ENCODE data around the gene FANCI. TPM values are rescaled to one million over a fixed set of nuclear protein-coding genes. Genes with fewer than 3 reads are reported as not detected.

FANCI gene
- total and polyA plus RNA-seq, 2 experiments from 2014 or later = 11.2 to 14.2 TPM

- H4K20me1 ChIP-seq (ENCODE audit: insufficient read depth) = no peaks in the 10 kb centered on the region
- no peaks in the 10 kb centered on the region for H3K79me2 ChIP-seq (ENCODE audit: insufficient read depth)
- no peak overlapping the region for H3K27ac ChIP-seq
- H3K4me3 ChIP-seq = no peak overlapping the region
- 64 to 70% methylated on average over 2 of the region's 2 CpGs for WGBS, 2 experiments (ENCODE audit: low coverage in 1 of 2, low lambda C conversion rate in 2 of 2, missing lambda C conversion rate in 2 of 2)
- peaks cover 22% of the 10 kb centered on the region for H3F3A ChIP-seq (ENCODE audit: insufficient read depth)
- no peak overlapping the region for H3K9ac ChIP-seq
- no peaks in the 10 kb centered on the region for H3K27me3 ChIP-seq (replicated peaks; ENCODE audit: insufficient read depth)
- no peak for DNase-seq
- no peaks in the 10 kb centered on the region for H3K9me2 ChIP-seq (ENCODE audit: insufficient read depth)
- no peak for TF ChIP-seq EZH2phosphoT487 (IDR thresholded peaks at IDR 0.05; ENCODE audit: insufficient read depth, low read depth)
- TF ChIP-seq EZH2 (IDR thresholded peaks at IDR 0.05; ENCODE audit: insufficient read depth, poor library complexity, severe bottlenecking) = no peak
- no peaks in the 10 kb centered on the region for H3K9me3 ChIP-seq (ENCODE audit: low read depth)
- H3K4me2 ChIP-seq (ENCODE audit: unreplicated experiment) = no peak overlapping the region
- peaks cover 50% of the 10 kb centered on the region for H3K36me3 ChIP-seq (ENCODE audit: low read depth)
- H3K4me1 ChIP-seq (ENCODE audit: insufficient read depth) = no peaks in the 10 kb centered on the region
- in situ Hi-C loops (cut with MboI) = no loop called here
- H2AFZ ChIP-seq = no peak overlapping the region
Measured at GRCh38 chr15:89315375-89315929, 71.7 kb downstream of the FANCI start.

GRCh38 chr15:89316504-89316903 lies 72.7 kb downstream of the FANCI start:
- Histone ChIP-seq H3K4me3 (no peak overlapping the region), H3K9me2 (ENCODE audit: insufficient read depth) (no peaks in the 10 kb centered on the region), H3K9me3 (ENCODE audit: low read depth) (no peaks in the 10 kb centered on the region), H3K27me3 (replicated peaks; ENCODE audit: insufficient read depth) (no peaks in the 10 kb centered on the region), H4K20me1 (ENCODE audit: insufficient read depth) (no peaks in the 10 kb centered on the region), H3K4me2 (ENCODE audit: unreplicated experiment) (no peak overlapping the region), H3K9ac (no peak overlapping the region), H2AFZ (no peak overlapping the region), H3F3A (ENCODE audit: insufficient read depth) (peaks cover 22% of the 10 kb centered on the region), H3K36me3 (ENCODE audit: low read depth) (peaks cover 56% of the 10 kb centered on the region), H3K4me1 (ENCODE audit: insufficient read depth) (no peaks in the 10 kb centered on the region), H3K79me2 (ENCODE audit: insufficient read depth) (no peaks in the 10 kb centered on the region; the same call in 1 of the 2 replicates), H3K27ac (no peak overlapping the region)
- TF ChIP-seq EZH2phosphoT487 (IDR thresholded peaks at IDR 0.05; ENCODE audit: insufficient read depth, low read depth) (no peak), EZH2 (IDR thresholded peaks at IDR 0.05; ENCODE audit: insufficient read depth, poor library complexity, severe bottlenecking) (no peak)
- in situ Hi-C loops (cut with MboI) = no loop called here
- WGBS, 2 experiments (ENCODE audit: low coverage in 1 of 2, low lambda C conversion rate in 2 of 2, missing lambda C conversion rate in 2 of 2) = 72 to 82% methylated on average over 5 of the region's 5 CpGs
- DNase-seq = no peak

- H3K27me3 ChIP-seq (replicated peaks; ENCODE audit: insufficient read depth) = no peaks in the 10 kb centered on the region
- H3K4me1 ChIP-seq (ENCODE audit: insufficient read depth) = no peaks in the 10 kb centered on the region
- peaks cover 64% of the 10 kb centered on the region for H3K36me3 ChIP-seq (ENCODE audit: low read depth)
- H3K27ac ChIP-seq = no peak overlapping the region
- peaks cover 22% of the 10 kb centered on the region for H3F3A ChIP-seq (ENCODE audit: insufficient read depth)
- in situ Hi-C loops (cut with MboI) = no loop called here
- 95 to 99% methylated on average over 4 of the region's 4 CpGs for WGBS, 2 experiments (ENCODE audit: low coverage in 1 of 2, low lambda C conversion rate in 2 of 2, missing lambda C conversion rate in 2 of 2)
- DNase-seq = no peak
- no peak overlapping the region for H3K9ac ChIP-seq
- H3K9me3 ChIP-seq (ENCODE audit: low read depth) = no peaks in the 10 kb centered on the region
- TF ChIP-seq EZH2phosphoT487 (IDR thresholded peaks at IDR 0.05; ENCODE audit: insufficient read depth, low read depth) (no peak), EZH2 (IDR thresholded peaks at IDR 0.05; ENCODE audit: insufficient read depth, poor library complexity, severe bottlenecking) (no peak)
- no peak overlapping the region for H3K4me3 ChIP-seq
- H3K4me2 ChIP-seq (ENCODE audit: unreplicated experiment) = no peak overlapping the region
- H3K79me2 ChIP-seq (ENCODE audit: insufficient read depth) = no peaks in the 10 kb centered on the region; the same call in 1 of the 2 replicates
- H3K9me2 ChIP-seq (ENCODE audit: insufficient read depth) = no peaks in the 10 kb centered on the region
- no peak overlapping the region for H2AFZ ChIP-seq
- H4K20me1 ChIP-seq (ENCODE audit: insufficient read depth) = no peaks in the 10 kb centered on the region
Measured at GRCh38 chr15:89317186-89317720, 73.5 kb downstream of the FANCI start.

GRCh38 chr15:89319678-89320077 lies 75.9 kb downstream of the FANCI start:
- H3K36me3 ChIP-seq (ENCODE audit: low read depth) = peaks cover 68% of the 10 kb centered on the region
- no peaks in the 10 kb centered on the region for H3K9me3 ChIP-seq (ENCODE audit: low read depth)

More at GRCh38 chr15:89319678-89320077, 75.9 kb downstream of the FANCI start:
- no peaks in the 10 kb centered on the region for H3K9me2 ChIP-seq (ENCODE audit: insufficient read depth)
- no peak overlapping the region for H3K27ac ChIP-seq
- H3K27me3 ChIP-seq (replicated peaks; ENCODE audit: insufficient read depth) = no peaks in the 10 kb centered on the region
- H2AFZ ChIP-seq = no peak overlapping the region
- no peak for TF ChIP-seq EZH2phosphoT487 (IDR thresholded peaks at IDR 0.05; ENCODE audit: insufficient read depth, low read depth)
- no peak for TF ChIP-seq EZH2 (IDR thresholded peaks at IDR 0.05; ENCODE audit: insufficient read depth, poor library complexity, severe bottlenecking)
- H4K20me1 ChIP-seq (ENCODE audit: insufficient read depth) = no peaks in the 10 kb centered on the region
- in situ Hi-C loops (cut with MboI) = no loop called here
- no peaks in the 10 kb centered on the region for H3K4me1 ChIP-seq (ENCODE audit: insufficient read depth)
- H3F3A ChIP-seq (ENCODE audit: insufficient read depth) = 0 out of 2 replicates have a peak, but pooled peaks cover 15% of the 10 kb centered on the region
- no peak overlapping the region for H3K9ac ChIP-seq
- H3K79me2 ChIP-seq (ENCODE audit: insufficient read depth) = peaks cover 19% of the 10 kb centered on the region
- WGBS, 2 experiments (ENCODE audit: low coverage in 1 of 2, low lambda C conversion rate in 2 of 2, missing lambda C conversion rate in 2 of 2) = 88 to 89% methylated on average over 9 of the region's 9 CpGs
- no peak overlapping the region for H3K4me2 ChIP-seq (ENCODE audit: unreplicated experiment)
- no peak for DNase-seq
- H3K4me3 ChIP-seq = no peak overlapping the region

Data from GM23248 (cell line).